ENCODE measurements around the gene GPX7. TPM values are rescaled to one million over a fixed set of nuclear protein-coding genes. Genes with fewer than 3 reads are reported as not detected.

Gene GPX7
- total and polyA plus RNA-seq, 2 of the 4 experiments (the other 2 are of a cell fraction): 3.4 to 3.8 TPM

DNA sequence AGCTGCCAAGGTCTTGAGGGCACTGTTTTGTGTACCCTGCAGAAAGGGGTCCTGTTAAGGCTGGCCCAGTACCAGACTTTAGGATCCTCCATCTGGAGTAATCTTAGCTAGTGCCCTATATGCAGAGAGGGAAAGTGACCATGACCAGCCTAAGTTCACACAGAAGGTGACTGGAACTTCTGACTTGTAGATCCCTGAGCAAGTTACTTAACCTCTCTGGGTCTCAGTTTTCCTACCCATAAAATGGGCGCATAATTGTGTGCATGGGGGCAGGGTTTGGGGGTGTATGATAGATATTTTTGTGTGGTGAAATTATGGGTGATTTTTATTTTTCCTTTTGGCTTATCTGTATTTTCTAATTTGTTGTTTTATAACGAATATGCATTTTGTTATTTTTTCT is 27.5 kb downstream of the GPX7 start:
- ChIA-PET POLR2A (ENCODE audit: unreplicated experiment) (no interaction called here), CTCF (no interaction called here)
- H3K4me3 ChIP-seq (ENCODE audit: insufficient read depth, low read depth, low read length): no peak overlapping the region
- H4K8ac ChIP-seq (ENCODE audit: low read depth in 2 of 2, low read length in 2 of 2): no peak overlapping the region
- H3K18ac ChIP-seq (ENCODE audit: low read depth, low read length): no peak overlapping the region
- intact Hi-C loops (cut with micrococcal nuclease): loop anchor here (5.0 kb wide), 1 partner anchor 33 kb away; no protein-coding TSS in a partner anchor
- H4K91ac ChIP-seq (ENCODE audit: insufficient read depth, low read depth, low read length): no peak overlapping the region
- no peak overlapping the region for H3K56ac ChIP-seq (ENCODE audit: extremely low read depth, insufficient read depth, low read length)
- no peak overlapping the region for H3K4me2 ChIP-seq (ENCODE audit: low read depth, low read length)
- no peak overlapping the region for H2BK20ac ChIP-seq (ENCODE audit: low read depth, low read length)
- H2BK5ac ChIP-seq (ENCODE audit: low read depth, low read length, poor library complexity, severe bottlenecking): no peak overlapping the region
- no peak overlapping the region for H3K27ac ChIP-seq (ENCODE audit: insufficient read depth, low read length)
- peak overlapping the region; percentile 39 for H2AFZ ChIP-seq (replicated peaks; ENCODE audit: low read length, poor library complexity)
- H3K36me3 ChIP-seq (ENCODE audit: control insufficient read depth, insufficient read depth, low read length): no peaks in the 10 kb centered on the region
- peak overlapping the region; percentile 23 for H2AK9ac ChIP-seq (replicated peaks; ENCODE audit: low read depth, low read length, poor library complexity)
- H4K20me1 ChIP-seq (ENCODE audit: insufficient read depth, low read length): no peaks in the 10 kb centered on the region; the same call in 1 of the 2 replicates
- BruUV-seq (replicated peaks): no TSS peak
- H2BK15ac ChIP-seq (ENCODE audit: low read depth, low read length): no peak overlapping the region
- H2AK5ac ChIP-seq (ENCODE audit: low read depth, low read length): no peak overlapping the region
- 0 out of 2 replicates have a peak, but pooled peaks cover 2% of the 10 kb centered on the region for H3K9me1 ChIP-seq (ENCODE audit: insufficient read depth, low read length)
- no CpG with 5 or more reads among the region's 2 CpGs for WGBS, 2 experiments (ENCODE audit: extremely low coverage in 2 of 2, insufficient read length in 1 of 2)
- no peak overlapping the region for H3K4ac ChIP-seq (ENCODE audit: low read depth, low read length)
- H2BK120ac ChIP-seq (ENCODE audit: low read depth, low read length): no peak overlapping the region
- ATAC-seq (ENCODE audit: low read depth): no peak
- no peak for DNase-seq
- TF ChIP-seq RFX5 (IDR thresholded peaks at IDR 0.05; ENCODE audit: low read depth, low read length) (no peak), MXI1 (IDR thresholded peaks at IDR 0.05; ENCODE audit: borderline replicate concordance, low read depth, low read length) (no peak), NFE2L2 (IDR thresholded peaks at IDR 0.05; ENCODE audit: low read depth, low read length) (no peak), CHD1 (IDR thresholded peaks at IDR 0.05; ENCODE audit: low read depth, low read length) (no peak), FOS (IDR thresholded peaks at IDR 0.05; ENCODE audit: low read depth, low read length) (no peak), SMC3 (IDR thresholded peaks at IDR 0.05; ENCODE audit: low read depth, low read length) (no peak), BHLHE40 (IDR thresholded peaks at IDR 0.05; ENCODE audit: low read depth, low read length) (no peak), MAZ (IDR thresholded peaks at IDR 0.05; ENCODE audit: borderline replicate concordance, low read depth, low read length) (no peak), POLR2A (IDR thresholded peaks at IDR 0.05; ENCODE audit: low read depth, low read length) (no peak), MAFK (IDR thresholded peaks at IDR 0.05; ENCODE audit: low read depth, low read length) (no peak), RAD21 (IDR thresholded peaks at IDR 0.05; ENCODE audit: low read length) (no peak), CEBPB (IDR thresholded peaks at IDR 0.05; ENCODE audit: low read depth, low read length) (no peak), RCOR1 (IDR thresholded peaks at IDR 0.05; ENCODE audit: insufficient replicate concordance, low read length) (no peak)
- TF ChIP-seq, protein P1, sequence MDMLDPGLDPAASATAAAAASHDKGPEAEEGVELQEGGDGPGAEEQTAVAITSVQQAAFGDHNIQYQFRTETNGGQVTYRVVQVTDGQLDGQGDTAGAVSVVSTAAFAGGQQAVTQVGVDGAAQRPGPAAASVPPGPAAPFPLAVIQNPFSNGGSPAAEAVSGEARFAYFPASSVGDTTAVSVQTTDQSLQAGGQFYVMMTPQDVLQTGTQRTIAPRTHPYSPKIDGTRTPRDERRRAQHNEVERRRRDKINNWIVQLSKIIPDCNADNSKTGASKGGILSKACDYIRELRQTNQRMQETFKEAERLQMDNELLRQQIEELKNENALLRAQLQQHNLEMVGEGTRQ (IDR thresholded peaks at IDR 0.05; ENCODE audit: low read depth, low read length): no peak
- TF ChIP-seq, protein P2, sequence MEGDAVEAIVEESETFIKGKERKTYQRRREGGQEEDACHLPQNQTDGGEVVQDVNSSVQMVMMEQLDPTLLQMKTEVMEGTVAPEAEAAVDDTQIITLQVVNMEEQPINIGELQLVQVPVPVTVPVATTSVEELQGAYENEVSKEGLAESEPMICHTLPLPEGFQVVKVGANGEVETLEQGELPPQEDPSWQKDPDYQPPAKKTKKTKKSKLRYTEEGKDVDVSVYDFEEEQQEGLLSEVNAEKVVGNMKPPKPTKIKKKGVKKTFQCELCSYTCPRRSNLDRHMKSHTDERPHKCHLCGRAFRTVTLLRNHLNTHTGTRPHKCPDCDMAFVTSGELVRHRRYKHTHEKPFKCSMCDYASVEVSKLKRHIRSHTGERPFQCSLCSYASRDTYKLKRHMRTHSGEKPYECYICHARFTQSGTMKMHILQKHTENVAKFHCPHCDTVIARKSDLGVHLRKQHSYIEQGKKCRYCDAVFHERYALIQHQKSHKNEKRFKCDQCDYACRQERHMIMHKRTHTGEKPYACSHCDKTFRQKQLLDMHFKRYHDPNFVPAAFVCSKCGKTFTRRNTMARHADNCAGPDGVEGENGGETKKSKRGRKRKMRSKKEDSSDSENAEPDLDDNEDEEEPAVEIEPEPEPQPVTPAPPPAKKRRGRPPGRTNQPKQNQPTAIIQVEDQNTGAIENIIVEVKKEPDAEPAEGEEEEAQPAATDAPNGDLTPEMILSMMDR (conservative IDR thresholded peaks at IDR 0.05; ENCODE audit: low read depth, low read length): no peak
- TF ChIP-seq, protein P3, sequence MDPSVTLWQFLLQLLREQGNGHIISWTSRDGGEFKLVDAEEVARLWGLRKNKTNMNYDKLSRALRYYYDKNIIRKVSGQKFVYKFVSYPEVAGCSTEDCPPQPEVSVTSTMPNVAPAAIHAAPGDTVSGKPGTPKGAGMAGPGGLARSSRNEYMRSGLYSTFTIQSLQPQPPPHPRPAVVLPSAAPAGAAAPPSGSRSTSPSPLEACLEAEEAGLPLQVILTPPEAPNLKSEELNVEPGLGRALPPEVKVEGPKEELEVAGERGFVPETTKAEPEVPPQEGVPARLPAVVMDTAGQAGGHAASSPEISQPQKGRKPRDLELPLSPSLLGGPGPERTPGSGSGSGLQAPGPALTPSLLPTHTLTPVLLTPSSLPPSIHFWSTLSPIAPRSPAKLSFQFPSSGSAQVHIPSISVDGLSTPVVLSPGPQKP (IDR thresholded peaks at IDR 0.05; ENCODE audit: borderline replicate concordance, low read depth, low read length): no peak
- in situ Hi-C loops (cut with MboI; ENCODE audit: low sequenced_read_pairs): no loop called here
- peaks cover 47% of the 10 kb centered on the region for H3K27me3 ChIP-seq (ENCODE audit: control insufficient read depth, insufficient read depth, low read length)
- H3K14ac ChIP-seq (replicated peaks; ENCODE audit: low read depth, low read length): no peak overlapping the region
- no peak overlapping the region for H3K23ac ChIP-seq (ENCODE audit: low read depth, low read length)
- dilution Hi-C loops (cut with HindIII; ENCODE audit: low sequenced_read_pairs, unreplicated experiment): no loop called here
- no peak overlapping the region for H4K5ac ChIP-seq (ENCODE audit: low read depth, low read length)
- peaks cover 5% of the 10 kb centered on the region for H3K4me1 ChIP-seq (ENCODE audit: control insufficient read depth, insufficient read depth, low read length)
- no peak overlapping the region for H3K9ac ChIP-seq (ENCODE audit: low read depth, low read length)
- H3K79me1 ChIP-seq (ENCODE audit: low read depth in 1 of 2, low read length in 2 of 2): no peaks in the 10 kb centered on the region
- H3K9me3 ChIP-seq (ENCODE audit: control insufficient read depth, insufficient read depth, low read length): peaks cover 7% of the 10 kb centered on the region; the same call in 1 of the 2 replicates
